ENCODE measurements around the gene THSD4.

- TF ChIP-seq EZH2 (IDR thresholded peaks at IDR 0.05) (no peak), POLR2AphosphoS5 (IDR thresholded peaks at IDR 0.05; ENCODE audit: borderline replicate concordance, low read depth, low read length) (no peak), FOXP2 (optimal IDR thresholded peaks at IDR 0.05; ENCODE audit: control extremely low read depth, extremely low read length, insufficient read depth) (no peak)
These were observed 6.1 kb upstream of the THSD4 start for GRCh38 chr15:71109130-71109529.

Data from SK-N-MC (cell line).